Brain microvascular endothelial cell (primary cell): ENCODE data around the gene PRAMEF1.

Experiments used
- DNase-seq: peaks from one replicate; pipeline ENCODE4 v3.0.0-alpha.2; 2020
- H3K27ac ChIP-seq: fragments of 250-450 bp; sonication (Bioruptor Pico); 2 replicates; pipeline ENCODE4 v1.5.1; 2020; ENCODE audit warnings: mild to moderate bottlenecking, moderate library complexity
- H3K27me3 ChIP-seq: fragments of 250-450 bp; sonication (Bioruptor Pico); replicated peaks from 2 replicates; pipeline ENCODE4 v1.5.1; 2020; ENCODE audit warnings: mild to moderate bottlenecking
- H3K36me3 ChIP-seq: fragments of 250-450 bp; sonication (Bioruptor Pico); replicated peaks from 2 replicates; pipeline ENCODE4 v1.5.1; 2020; ENCODE audit warnings: mild to moderate bottlenecking
- H3K4me3 ChIP-seq: 2 replicates; pipeline ENCODE4 v1.5.1; 2011; ENCODE audit warnings: low read depth, mild to moderate bottlenecking, control low read depth, low read length, moderate library complexity
- in situ Hi-C: cut with HindIII; loops from 2 replicates; pipeline ENCODE4 v1.10.0; 2017; ENCODE audit warnings: low sequenced_read_pairs, low pct_ligation_motif_present
- TF ChIP-seq, protein P1 (sequence below): IDR thresholded peaks from 2 replicates; pipeline ENCODE4 v1.5.1; 2011; ENCODE audit warnings: low read depth, mild to moderate bottlenecking, moderate library complexity, low read length, control low read depth, inconsistent platforms; ENCODE audit errors: missing control alignments

The PRAMEF1 gene

DNA sequence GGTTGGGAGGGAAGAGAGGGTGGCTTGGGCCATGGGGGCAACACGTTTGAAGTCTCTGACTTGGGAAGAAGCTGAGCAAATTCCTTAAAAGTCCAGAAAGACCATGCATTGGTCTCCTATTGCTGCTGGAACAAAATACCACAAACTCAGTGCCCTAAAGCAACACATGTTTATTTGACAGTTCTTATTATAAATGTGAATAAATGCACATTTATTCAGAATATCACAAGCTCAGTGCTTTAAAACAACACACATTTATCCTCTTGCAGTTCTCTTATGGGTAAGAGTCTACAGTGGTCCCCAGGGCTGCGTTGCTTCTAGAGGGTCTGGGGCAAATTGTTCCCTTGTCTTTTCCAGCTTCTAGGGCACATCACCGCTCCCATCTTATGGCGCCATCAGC lies 27.7 kb upstream of the PRAMEF1 start:
- no peak for DNase-seq
- TF ChIP-seq, protein P1, sequence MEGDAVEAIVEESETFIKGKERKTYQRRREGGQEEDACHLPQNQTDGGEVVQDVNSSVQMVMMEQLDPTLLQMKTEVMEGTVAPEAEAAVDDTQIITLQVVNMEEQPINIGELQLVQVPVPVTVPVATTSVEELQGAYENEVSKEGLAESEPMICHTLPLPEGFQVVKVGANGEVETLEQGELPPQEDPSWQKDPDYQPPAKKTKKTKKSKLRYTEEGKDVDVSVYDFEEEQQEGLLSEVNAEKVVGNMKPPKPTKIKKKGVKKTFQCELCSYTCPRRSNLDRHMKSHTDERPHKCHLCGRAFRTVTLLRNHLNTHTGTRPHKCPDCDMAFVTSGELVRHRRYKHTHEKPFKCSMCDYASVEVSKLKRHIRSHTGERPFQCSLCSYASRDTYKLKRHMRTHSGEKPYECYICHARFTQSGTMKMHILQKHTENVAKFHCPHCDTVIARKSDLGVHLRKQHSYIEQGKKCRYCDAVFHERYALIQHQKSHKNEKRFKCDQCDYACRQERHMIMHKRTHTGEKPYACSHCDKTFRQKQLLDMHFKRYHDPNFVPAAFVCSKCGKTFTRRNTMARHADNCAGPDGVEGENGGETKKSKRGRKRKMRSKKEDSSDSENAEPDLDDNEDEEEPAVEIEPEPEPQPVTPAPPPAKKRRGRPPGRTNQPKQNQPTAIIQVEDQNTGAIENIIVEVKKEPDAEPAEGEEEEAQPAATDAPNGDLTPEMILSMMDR, result no peak
- H3K27ac ChIP-seq, result no peak overlapping the region
- in situ Hi-C loops, result no loop called here
- H3K36me3 ChIP-seq, result no peaks in the 10 kb centered on the region
- no peak overlapping the region for H3K4me3 ChIP-seq
- H3K27me3 ChIP-seq, result no peaks in the 10 kb centered on the region

DNA sequence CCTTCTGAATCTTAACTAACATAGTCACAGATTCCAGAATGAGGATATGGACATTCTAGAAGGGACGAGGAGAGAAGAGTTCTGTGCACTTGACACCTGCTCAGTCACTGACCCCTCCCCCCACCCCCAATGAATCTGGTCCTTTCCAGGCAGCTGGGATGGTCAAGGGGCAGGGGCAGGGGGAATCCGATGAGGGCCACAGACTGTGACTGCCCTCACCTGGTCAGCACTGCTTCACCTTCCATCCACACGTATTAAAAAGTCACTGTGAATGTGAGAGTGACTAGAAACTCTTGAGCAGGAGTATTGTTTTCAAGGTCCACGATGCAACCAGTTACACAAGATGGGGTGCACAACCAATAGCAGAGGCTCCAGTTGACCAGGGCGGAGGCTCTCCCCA lies 27.2 kb upstream of the PRAMEF1 start:
- in situ Hi-C loops, result no loop called here
- no peak for DNase-seq
- Histone ChIP-seq H3K4me3 (no peak overlapping the region), H3K27ac (no peak overlapping the region), H3K36me3 (no peaks in the 10 kb centered on the region), H3K27me3 (no peaks in the 10 kb centered on the region)
- TF ChIP-seq, protein P1, result no peak

DNA sequence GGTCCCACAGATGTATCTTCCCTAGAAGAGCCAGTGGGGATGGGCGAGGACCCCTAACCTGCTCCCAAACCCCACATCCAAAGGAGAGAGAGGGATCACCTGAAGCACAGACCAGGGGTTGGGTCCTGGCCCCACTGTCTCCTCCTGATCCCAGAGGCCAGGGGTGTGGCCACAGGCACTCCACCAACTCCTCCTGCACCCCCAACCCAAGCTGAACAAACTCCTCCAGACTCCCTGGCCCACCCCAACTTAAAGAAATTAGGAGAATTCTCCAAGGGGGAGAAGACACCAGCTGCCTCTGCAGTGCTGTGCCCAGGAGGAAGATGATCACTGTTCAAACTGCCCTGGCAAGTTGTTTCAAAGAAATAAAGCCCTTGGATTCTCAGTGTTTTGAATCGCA lies 22.2 kb upstream of the PRAMEF1 start:
- TF ChIP-seq, protein P1, result no peak
- no peak overlapping the region for H3K27ac ChIP-seq
- H3K27me3 ChIP-seq, result no peaks in the 10 kb centered on the region
- in situ Hi-C loops, result no loop called here
- H3K36me3 ChIP-seq, result no peaks in the 10 kb centered on the region
- H3K4me3 ChIP-seq, result no peak overlapping the region
- no peak for DNase-seq

DNA sequence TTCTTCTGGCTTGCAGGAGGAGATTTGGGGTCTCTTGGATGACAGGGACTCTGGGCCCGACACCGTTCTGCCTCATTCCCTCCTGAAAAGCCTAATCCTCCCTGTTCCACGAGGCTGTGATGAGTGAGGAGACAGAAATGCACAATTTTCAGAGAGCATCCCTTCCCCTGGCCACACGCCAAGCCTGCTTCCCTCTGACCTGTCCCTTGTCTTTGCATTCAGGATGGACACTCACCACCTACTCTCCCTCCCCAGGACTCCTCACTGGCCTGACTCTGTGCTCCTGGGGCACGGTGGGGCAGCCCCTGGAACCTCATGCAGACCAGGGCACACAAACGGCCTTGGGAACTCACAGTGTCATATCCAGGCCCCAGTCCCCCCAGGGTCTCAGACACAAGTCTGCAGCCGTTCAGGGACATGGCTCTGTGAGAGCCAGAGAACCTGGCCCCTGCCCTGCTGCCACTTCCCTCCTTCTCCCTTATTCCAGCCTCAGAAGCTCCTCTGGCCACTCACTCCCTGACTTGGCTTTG lies 21.2 kb upstream of the PRAMEF1 start:
- H3K4me3 ChIP-seq, result no peak overlapping the region
- DNase-seq, result no peak
- TF ChIP-seq, protein P1, result no peak
- no peak overlapping the region for H3K27ac ChIP-seq
- no peaks in the 10 kb centered on the region for H3K36me3 ChIP-seq
- in situ Hi-C loops, result no loop called here
- no peaks in the 10 kb centered on the region for H3K27me3 ChIP-seq

DNA sequence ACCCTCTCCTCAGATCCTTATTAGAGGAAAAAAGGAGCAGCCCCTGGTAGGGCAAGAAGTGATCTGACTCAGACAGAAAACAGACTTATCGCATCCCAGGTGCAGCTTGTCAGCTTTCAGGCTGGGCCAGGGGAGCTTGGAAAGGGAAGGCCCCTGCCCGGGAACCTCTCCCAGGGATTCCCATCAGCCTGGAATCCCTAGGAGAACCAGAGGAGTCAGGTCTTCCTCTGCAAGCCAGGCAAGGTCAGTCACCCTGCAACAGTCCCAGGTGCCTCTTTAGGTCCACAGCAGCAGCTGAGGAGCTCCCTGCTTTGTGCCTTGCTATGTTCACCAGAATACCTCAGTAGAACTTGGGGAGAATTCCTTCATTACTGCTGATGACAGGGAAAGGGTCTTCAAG lies 20.6 kb upstream of the PRAMEF1 start:
- Histone ChIP-seq H3K36me3 (no peaks in the 10 kb centered on the region), H3K4me3 (no peak overlapping the region), H3K27me3 (no peaks in the 10 kb centered on the region), H3K27ac (no peak overlapping the region)
- TF ChIP-seq, protein P1, result no peak
- in situ Hi-C loops, result no loop called here
- no peak for DNase-seq

DNA sequence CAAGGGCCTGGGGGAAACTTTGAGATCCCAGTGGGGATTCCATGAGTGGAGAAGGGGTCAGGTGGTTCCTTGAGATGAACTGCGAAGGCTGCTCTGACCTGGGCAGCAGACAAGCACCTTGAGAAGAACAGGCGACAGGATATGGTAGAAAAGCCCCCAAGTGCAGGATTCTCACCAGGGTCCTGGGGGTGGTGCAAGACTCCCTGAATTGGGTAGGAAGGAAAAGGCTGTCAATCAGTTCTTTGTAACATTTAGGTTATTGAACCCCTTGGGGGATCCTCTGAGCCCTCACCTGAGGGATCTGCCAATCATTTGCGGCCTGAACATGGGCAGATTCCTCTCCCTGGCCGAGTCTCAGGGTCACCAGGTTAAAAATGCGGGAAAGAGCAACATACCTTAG lies 20.0 kb upstream of the PRAMEF1 start:
- in situ Hi-C loops, result no loop called here
- no peak overlapping the region for H3K4me3 ChIP-seq
- H3K27me3 ChIP-seq, result no peaks in the 10 kb centered on the region
- TF ChIP-seq, protein P1, result no peak
- DNase-seq, result no peak
- no peaks in the 10 kb centered on the region for H3K36me3 ChIP-seq
- H3K27ac ChIP-seq, result no peak overlapping the region
